SU-DHL-6 (cell line): ENCODE data around the gene PPL.

Experiments
- H2AFZ ChIP-seq: fragments of 200-600 bp; sonication (generic); 2 replicates; pipeline ENCODE4 v1.6.1; 2014; ENCODE audit warnings: low read depth, mild to moderate bottlenecking, moderate library complexity, mixed read lengths, antibody characterized with exemption, low read length; ENCODE audit not compliant: severe bottlenecking
- H3F3A ChIP-seq: fragments of 200-600 bp; shearing (Covaris generic); 2 replicates; pipeline ENCODE4 v1.6.0; 2016; ENCODE audit warnings: antibody characterized with exemption, mild to moderate bottlenecking; ENCODE audit not compliant: insufficient read depth
- H3K27ac ChIP-seq: fragments of 200-600 bp; sonication (generic); 2 replicates; pipeline ENCODE4 v1.5.1; 2016; ENCODE audit warnings: low read depth, mild to moderate bottlenecking, low read length, moderate library complexity, mixed read lengths
- H3K27me3 ChIP-seq: fragments of 200-600 bp; sonication (generic), shearing (Covaris generic); 2 replicates; pipeline ENCODE4 v1.6.0; 2014; ENCODE audit warnings: mild to moderate bottlenecking, low read length
- H3K36me3 ChIP-seq: fragments of 200-600 bp; sonication (generic); 2 replicates; pipeline ENCODE4 v1.6.1; 2014; ENCODE audit warnings: mild to moderate bottlenecking, low read length, mixed read lengths
- H3K4me2 ChIP-seq: fragments of 300-600, 200-600 bp; shearing (Covaris generic), sonication (generic); 2 replicates; pipeline ENCODE4 v1.6.0; 2014; ENCODE audit warnings: low read length, low read depth, mild to moderate bottlenecking; ENCODE audit not compliant: poor library complexity, severe bottlenecking
- H3K4me3 ChIP-seq: fragments of 200-600 bp; sonication (generic); 2 replicates; pipeline ENCODE4 v1.5.1; 2014; ENCODE audit warnings: antibody characterized with exemption, low read length, mild to moderate bottlenecking, mixed read lengths; ENCODE audit not compliant: insufficient read depth, poor library complexity, severe bottlenecking
- H3K79me2 ChIP-seq: fragments of 200-600 bp; sonication (generic); 2 replicates; pipeline ENCODE4 v1.6.1; 2014; ENCODE audit warnings: mild to moderate bottlenecking, low read length, moderate library complexity; ENCODE audit not compliant: insufficient read depth
- H3K9ac ChIP-seq: fragments of 200-600 bp; sonication (generic); 2 replicates; pipeline ENCODE4 v1.7.0; 2014; ENCODE audit warnings: mild to moderate bottlenecking, low read length
- H3K9me2 ChIP-seq: fragments of 200-600 bp; sonication (generic); replicated peaks from 2 replicates; pipeline ENCODE4 v1.6.1; 2014; ENCODE audit warnings: low read length; ENCODE audit not compliant: insufficient read depth
- H3K9me3 ChIP-seq: fragments of 200-600 bp; sonication (generic); 2 replicates; pipeline ENCODE4 v1.6.1; 2014; ENCODE audit warnings: low read length, mixed read lengths; ENCODE audit not compliant: insufficient read depth
- H4K20me1 ChIP-seq: fragments of 200-600 bp; sonication (generic); 2 replicates; pipeline ENCODE4 v1.6.1; 2014; ENCODE audit warnings: low read depth, mild to moderate bottlenecking, antibody characterized with exemption, low read length, moderate library complexity, mixed read lengths
- CTCF ChIP-seq: fragments of 200-600 bp; sonication (generic); IDR thresholded peaks from one replicate; pipeline ENCODE4 v1.5.1; 2017; ENCODE audit warnings: antibody characterized with exemption, mild to moderate bottlenecking, low read length, moderate library complexity; ENCODE audit not compliant: insufficient read depth, poor library complexity, severe bottlenecking
- EZH2phosphoT487 ChIP-seq: fragments of 200-600 bp; sonication (generic), shearing (Covaris generic); conservative IDR thresholded peaks from 2 replicates; pipeline ENCODE4 v1.6.1; 2018; ENCODE audit warnings: mild to moderate bottlenecking, antibody characterized with exemption, low read length, moderate library complexity, mixed read lengths

Gene PPL

DNA sequence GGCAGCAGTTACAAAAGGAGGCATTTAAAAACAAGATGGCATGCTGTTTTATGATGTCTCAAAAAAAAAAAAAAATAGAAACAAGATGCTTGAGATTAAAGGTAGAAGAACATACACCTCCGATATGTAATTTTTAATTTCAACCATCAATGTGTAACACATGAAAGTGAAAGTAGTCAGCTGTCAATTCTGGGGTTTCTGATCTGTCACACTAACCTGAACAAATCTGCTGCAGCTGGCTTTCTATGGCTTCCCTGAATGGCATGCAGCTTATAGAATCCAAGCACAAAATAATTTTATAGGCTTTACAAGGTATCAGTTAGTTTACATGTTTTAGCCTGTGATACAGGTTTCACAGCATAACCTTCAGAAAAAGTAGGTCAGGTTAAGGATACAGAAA lies 103.4 kb downstream of the PPL start:
- H3K4me3 ChIP-seq, result no peak overlapping the region
- no peak overlapping the region for H3K4me2 ChIP-seq
- no peaks in the 10 kb centered on the region for H3K9me2 ChIP-seq
- H3K9ac ChIP-seq, result no peak overlapping the region
- no peaks in the 10 kb centered on the region for H3K9me3 ChIP-seq
- H3K36me3 ChIP-seq, result peaks cover 15% of the 10 kb centered on the region; the same call in 1 of the 2 replicates
- no peak overlapping the region for H2AFZ ChIP-seq
- H3K27me3 ChIP-seq, result no peaks in the 10 kb centered on the region
- H3K79me2 ChIP-seq, result 0 out of 2 replicates have a peak, but pooled peaks cover 19% of the 10 kb centered on the region
- H4K20me1 ChIP-seq, result no peaks in the 10 kb centered on the region; the same call in 1 of the 2 replicates
- H3K27ac ChIP-seq, result no peak overlapping the region
- TF ChIP-seq CTCF (no peak), EZH2phosphoT487 (no peak)
- H3F3A ChIP-seq, result no peaks in the 10 kb centered on the region

DNA sequence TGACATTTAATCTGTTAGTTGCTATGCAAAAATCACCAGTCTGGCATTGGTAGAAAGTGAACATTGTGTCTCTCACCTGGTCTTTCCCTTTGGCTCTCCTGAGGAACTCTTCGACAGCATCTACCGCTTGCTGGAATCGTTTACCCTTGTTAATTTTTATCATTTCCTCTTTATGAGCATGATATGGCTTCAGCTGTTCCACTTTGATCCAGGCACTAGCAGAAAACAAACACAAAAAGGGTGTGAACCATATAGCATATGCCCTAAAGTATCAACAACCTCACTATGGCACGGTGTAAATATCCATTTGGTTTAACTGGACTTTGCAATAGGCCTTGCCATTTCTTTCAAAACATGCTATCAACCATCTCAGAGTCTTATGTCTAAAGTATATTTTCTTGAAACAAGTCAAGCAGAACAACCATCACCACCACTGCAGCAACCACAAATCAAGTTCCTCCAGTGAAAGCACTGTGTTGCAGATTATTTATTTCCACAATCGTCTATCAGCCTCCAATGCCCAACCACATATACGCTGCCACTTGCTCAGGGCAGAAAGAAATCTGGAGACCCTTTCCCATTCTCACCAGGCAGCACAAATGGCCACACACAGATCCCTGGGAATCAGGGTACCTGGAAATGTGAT lies 104.1 kb downstream of the PPL start:
- TF ChIP-seq EZH2phosphoT487 (no peak), CTCF (no peak)
- Histone ChIP-seq H3K36me3 (peaks cover 15% of the 10 kb centered on the region; the same call in 1 of the 2 replicates), H3K9ac (no peak overlapping the region), H3K4me2 (no peak overlapping the region), H3K4me3 (no peak overlapping the region), H2AFZ (no peak overlapping the region), H3K79me2 (0 out of 2 replicates have a peak, but pooled peaks cover 19% of the 10 kb centered on the region), H3K27ac (no peak overlapping the region), H3K9me3 (no peaks in the 10 kb centered on the region), H3K27me3 (no peaks in the 10 kb centered on the region), H4K20me1 (no peaks in the 10 kb centered on the region; the same call in 1 of the 2 replicates), H3F3A (no peaks in the 10 kb centered on the region), H3K9me2 (no peaks in the 10 kb centered on the region)
